Nucleus accumbens (tissue), 56 donors: ENCODE results near the gene PCARE.
"Not testable (repeated sequence)": the region's sequence is repeated elsewhere in the genome, so short reads cannot be mapped to it uniquely, and the experiment has no call there.

ENCODE experiments used
- DNase-seq, 56 donors: peaks; one replicate each; lab custom pipeline; 2025; lab: John Stamatoyannopoulos, UW

PCARE gene

DNA sequence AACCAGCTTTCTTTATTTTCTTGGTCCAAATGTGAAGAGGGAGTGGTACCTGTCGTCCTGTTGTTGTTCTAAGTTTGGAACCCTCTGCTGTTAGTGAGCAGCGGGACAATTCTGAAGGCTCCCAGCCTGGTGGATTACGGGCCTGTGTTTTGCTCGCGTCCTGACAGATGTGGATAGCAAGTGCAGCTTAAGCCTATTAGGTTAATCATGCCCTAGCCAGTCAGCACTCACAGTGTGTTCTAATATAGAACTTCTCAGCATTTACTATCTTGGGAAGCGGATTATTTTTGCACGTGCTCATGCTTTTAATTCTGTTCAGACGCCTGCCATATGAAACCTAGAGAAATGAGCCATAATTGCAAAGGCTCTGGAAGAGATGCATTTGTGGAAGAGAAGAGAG is at the start of gene PCARE:
Gene PCARE (minus strand): TSS at position 113 of the 400 bp plus-strand sequence. CDS start 262 bp downstream, outside the sequence.
- DNase-seq = no peak

DNA sequence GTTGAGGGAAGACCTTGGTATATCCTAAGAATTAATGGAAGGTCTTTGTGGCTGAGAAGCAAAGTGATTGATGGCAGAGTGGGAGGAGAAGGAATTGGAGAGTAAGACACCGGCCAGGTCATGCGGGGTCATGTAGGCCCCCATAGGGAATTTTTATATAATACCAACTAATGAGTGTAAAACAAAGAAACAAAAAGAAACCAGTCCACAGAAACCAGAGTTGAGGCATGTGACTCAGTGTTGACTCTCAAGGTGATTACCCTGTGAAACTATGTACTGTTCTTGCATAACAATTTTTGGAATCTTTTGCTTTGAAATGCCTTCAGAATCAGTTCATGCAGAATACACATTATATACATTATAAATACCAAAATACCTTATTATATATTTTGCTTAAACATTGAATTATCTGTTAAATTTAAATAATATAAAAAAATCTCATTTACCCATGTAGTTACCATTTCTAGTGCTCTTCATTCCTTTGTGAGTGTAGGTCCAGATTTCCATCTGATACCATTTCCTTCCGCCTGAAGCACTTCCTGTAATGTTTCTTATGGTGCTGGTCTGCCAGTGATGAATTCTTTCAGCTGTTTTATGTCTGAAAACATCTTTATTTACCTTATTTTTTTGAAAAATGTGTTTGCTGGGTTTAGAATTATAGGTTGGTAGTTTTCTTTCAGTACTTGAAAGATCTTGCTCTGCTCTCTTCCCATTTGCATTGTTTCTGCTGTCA is 49.5 kb upstream of the PCARE start:
- DNase-seq = no peak

DNA sequence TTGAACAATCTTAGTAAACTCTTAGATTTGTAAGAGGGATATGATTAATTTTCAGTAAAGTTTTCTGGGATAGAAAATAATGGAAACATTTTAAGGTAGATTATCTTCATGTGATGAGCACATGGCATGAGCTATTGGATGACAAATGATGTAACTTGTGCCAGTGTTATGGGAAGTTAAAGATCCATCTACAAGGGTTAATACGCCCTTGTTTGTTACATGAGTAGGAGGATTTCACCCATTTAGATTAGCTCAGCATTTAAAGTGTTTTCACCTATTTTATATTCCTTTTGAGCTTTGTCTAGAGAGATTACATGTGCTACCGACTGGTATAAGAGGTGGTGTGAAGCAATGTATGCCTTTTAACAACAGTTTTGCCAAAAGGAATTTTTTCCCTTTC is 46.5 kb upstream of the PCARE start:
- no peak for DNase-seq

DNA sequence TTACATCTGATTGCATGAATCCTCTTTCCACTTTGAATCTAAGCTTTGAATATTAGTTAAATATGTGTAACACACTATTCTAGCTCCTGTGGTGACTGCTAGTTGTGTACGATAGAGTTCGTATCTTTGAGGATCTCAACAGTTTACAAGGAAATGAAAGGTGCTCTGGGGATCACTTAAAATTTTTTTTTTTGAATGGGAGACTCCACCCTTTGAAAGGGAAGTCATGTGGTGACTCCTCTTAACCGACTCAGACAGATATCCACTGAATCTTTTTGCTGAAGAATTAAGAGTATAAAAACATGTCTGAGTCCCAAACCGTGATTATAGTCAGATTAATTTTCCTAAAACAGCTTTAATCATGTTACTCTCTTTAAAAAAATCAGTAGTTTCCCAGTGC is 44.9 kb upstream of the PCARE start:
- DNase-seq = no peak

DNA sequence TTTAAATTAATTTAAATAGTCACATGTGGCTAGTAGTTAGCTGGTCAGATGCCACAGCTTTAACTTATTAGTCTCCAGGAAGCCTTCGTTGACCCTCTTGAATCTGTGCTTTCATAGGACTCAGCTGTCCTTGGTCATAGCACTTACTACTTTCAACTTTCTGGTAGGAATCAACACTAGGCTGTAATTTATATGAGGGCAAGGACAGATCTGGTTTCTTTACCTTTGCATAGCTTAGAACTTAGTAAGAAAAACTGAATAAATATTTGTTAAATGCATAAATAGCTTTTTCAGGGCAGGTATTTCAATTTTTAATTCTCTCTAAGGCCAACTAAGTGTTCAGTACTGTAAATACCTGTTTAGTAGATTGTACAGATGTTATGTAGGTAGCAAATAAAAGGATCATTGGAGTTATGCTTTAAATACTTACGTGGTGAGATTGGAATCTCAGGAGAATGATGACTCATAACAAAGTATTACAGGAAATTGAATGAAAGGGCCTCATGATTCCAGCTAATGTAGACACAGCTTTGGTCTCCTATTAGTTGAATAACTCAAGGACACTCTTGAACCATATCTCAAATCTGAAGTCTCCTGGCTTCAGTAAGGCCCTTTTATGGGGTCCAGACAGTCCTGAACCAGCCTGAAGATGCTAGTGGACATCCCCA is 43.4 kb upstream of the PCARE start:
- no peak for DNase-seq

DNA sequence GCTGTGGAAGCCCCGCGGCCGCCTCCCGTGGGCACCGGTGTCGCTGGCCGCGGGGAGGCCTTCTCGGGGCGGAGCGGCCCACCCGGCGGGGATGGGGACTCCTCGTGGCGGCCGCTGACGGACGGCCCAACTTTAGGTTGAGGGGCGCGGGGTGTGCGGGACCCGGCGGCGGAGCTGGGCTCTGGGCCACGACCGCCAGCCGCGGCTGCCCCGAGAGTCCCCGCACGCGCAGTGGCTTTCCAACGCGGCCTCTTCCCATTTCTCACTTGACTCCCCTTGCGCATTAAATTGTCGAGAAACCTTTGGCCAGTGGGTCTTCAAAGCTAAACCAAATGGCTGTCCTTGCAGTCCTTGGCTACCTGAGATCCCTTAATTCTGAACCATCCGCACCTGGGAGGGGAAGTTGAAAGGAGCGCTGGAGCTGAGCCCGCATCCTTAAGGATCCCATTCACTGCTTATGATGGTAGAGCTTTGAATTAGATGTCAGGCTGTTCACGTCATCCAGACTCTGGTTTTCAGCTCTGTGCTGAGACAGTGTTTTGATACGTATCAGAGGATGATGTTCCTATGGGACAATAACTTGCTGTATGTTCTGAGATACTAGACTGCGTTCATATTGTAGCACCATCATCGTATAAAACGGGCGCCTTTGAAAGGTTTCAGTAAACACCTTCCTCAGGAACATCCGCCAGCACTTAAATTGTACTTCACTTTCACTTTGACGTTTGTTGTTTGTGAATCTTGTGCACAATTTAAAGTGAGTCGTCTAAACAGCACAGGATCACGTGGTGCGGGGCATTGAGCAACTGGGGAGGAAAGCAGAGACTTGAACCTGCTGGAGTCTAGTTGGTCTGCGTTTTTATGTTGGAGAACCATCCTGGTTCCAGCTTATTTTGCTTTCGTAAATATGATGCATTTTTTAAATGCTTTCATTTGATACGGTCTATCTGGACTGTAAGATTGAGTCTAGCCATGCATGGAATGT is 41.8 kb upstream of the PCARE start:
- peak in 44 of 56 donors; percentile 6 to 82 (median 58) for DNase-seq

DNA sequence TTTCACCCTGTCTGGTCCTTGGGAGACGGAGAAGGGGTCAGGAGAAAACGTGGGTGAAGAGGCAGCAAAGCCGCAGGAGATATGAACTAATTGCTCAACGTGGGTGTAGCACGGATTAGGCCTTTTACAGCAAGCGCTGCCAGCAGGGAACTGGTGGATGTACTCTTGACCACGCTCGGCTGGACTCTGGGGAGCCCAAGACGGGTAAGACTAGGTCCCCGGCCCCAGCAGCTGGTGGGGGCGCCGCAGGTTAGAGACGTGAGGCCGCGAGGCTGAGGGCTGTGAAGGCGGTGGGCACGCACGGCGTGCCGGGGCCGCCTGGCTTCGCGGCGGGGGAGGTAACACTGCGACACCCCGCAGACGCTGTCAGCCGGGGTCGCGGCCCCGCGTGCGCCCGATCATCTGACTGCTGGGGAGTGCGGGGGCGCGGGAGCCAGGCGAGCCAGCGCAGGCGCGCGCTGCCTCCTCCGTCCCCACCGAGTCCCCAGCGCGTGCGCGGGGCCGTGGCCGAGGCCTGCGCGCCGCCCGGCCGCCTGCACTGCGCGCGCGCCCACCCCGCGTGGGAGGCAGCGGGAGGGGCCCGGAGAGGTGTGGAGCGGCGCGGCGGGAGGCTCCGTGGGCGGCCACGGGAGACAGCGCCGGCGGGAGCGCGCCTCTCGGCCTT is 40.8 kb upstream of the PCARE start, which contains the start of gene CLIP4:
Gene CLIP4 (plus strand): TSS at position 470 of the 664 bp plus-strand sequence. CDS start 5,974 bp downstream, outside the sequence.
- peak in 49 of 56 donors; percentile 20 to 89 (median 68) for DNase-seq

DNA sequence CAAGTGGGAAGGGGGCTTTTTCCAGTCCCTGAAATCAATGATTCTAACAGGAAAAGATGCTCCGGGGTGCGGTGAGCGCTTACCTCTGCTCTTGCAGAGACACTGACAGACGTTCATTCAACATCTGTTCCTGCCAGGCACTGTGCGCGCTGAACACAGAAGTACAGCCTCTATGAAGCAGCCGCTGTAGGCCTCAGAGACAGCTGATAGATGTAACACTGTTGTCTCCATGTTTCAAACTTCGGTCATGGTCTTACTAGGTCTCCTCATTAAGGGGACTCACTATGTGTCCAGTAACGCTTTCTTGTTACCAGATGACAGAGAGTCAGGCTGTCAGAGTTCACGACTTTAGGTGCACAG is 40.2 kb upstream of the PCARE start:
- peak in 23 of 56 donors; percentile 15 to 71 (median 53) for DNase-seq

DNA sequence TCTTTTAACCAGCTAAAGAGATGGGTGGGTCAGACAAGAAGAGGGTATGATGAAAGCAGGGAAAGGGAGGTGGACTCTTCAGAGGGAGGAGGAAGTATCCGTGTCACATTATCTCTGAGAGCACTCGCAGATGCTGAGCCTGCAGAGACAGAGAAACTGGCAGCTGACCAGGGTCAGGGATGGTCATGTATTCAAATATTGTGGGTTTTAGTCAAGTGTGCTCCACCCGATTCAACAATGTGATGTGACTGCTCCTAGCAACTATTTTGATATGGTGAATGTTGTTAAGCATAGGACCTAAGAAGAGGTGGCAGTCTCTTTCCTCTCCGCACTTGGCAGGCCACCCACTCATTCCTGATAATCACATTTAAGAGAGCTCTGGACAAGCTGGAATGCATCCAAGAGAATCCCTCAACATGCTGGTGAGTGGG is 39.6 kb upstream of the PCARE start:
- peak in 3 of 56 donors; percentile 30 to 36 (median 31) for DNase-seq

DNA sequence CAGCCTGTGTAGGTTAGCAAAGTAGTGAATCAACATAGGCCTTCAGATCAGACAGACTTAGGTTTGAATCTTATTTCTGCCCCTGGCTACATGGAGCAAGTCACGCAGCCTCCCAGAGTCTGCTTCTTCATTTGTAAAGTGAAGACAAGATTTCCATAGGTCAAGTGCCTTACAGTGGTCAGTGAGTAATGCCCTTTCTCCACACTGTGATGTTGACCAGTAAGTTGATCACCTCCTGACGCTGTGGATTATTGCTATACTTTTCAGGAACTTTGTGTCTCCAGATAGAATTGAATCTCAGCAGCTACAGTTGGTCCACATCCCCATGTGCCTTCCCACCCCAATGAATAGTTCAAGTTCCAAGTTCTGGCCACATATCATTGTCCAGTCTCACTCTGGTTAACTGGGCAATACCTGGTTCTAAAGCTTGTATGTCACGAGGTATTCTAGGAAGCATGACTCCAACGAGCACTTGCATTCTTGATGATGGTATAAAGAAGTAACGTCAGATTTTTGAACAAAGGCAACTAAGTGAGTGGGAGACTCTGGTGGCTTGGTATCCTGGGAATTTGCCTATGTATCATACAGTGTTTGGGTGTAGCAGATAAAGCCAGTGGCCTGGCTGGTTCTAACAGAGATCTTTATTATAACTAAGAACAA is 38.8 kb upstream of the PCARE start:
- no peak for DNase-seq

DNA sequence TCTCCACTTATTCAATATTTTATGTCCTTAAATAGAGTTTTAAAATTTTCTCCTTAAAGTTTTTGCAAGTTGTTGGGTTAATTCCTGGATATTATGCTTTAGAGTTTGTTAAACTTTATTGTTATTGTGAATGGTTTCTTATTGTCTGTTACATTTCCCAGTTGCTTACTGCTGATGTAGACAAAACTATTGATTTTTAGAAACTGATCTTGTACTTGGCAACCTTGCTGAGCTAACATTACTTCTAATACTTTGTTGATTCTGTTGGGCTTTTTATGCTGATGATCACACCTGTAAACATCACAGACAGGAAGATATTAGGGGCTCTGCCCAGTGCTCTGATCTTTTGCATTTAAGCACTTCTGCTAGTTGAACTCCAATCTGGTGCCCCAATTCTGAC is 38.1 kb upstream of the PCARE start:
- no peak for DNase-seq

DNA sequence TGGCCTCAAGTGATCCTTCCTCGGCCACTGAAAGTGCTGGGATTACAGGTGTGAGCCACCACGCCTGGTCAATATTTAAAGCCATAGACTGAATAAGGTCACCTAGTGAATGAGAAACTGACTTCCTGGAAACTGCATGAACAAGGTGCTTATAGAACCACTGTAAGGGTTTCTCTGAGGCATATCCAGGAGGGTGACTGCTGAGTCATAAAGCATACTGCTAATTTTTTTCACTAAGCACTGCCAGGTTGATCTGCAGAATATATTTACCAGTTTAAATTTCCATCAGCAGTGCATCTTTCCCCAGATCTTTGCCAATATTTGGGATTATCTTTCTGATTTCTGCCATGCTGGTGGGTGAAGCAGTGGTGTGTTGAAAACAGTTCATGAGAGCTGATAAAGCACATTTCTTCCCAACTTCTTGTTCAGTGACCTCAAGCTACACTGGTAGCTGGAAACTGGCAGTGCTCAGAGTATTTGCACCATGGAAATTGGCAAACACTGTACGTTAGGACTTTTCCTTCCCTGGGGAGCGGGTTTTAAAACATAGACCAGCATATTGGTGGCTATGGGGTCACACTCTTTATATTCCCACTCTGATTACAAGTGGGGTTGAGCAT is 36.7 kb upstream of the PCARE start:
- DNase-seq = peak in 1 of 56 donors; percentile 18

DNA sequence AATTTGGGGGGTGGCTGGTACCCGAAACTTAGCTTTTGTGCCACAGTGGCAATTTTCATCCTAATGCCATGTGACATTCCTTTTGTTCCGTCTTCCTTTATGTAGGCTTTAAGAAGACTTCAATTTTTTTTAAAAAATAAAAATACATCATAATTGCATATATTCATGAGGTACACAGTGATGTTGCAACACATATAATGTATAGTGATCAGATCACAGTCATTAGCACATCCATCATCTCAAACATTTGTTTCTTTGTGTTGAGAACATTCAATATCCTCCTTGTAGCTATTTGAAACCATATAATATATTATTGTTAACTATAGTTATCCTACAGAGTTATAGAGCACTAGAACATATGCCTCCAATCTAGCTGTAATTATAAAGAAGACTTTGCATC is 34.9 kb upstream of the PCARE start:
- no peak for DNase-seq

DNA sequence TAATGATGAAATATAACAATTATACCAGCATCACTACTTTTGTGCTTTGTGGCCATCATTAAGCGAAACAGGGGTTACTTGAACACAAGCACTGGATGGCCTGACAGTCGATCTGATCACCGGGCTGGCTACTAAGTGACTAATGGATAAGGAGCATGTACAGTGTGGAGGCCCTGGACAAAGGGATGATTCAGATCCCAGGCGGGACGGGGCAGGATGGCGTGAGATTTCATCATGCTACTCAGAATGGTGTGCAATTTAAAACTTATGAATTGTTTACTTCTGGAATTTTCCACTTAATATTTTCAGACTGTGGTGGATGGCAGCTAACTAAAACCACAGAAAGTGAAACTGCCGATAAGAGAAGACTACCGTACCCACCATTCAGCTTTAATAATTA is 33.9 kb upstream of the PCARE start:
- DNase-seq = peak in 30 of 56 donors; percentile 3 to 85 (median 39)

DNA sequence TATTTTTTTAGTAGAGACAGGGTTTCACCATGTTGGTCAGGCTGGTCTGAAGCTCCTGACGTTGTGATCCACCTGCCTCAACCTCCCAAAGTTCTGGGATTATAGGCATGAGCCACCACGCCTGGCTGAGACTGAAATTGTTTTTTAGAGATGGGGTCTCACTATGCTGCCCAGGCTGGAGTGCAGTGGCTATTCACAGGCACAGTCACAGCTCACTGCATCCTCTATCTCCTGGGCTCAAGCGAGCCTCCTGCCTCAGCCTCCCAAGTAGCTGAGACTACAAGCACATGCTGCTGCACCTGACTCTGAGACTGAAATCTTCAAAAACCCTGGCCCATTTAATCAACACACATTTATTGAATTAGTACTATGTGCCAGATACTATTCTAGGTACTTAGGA is 33.2 kb upstream of the PCARE start:
- DNase-seq = not testable (repeated sequence)

DNA sequence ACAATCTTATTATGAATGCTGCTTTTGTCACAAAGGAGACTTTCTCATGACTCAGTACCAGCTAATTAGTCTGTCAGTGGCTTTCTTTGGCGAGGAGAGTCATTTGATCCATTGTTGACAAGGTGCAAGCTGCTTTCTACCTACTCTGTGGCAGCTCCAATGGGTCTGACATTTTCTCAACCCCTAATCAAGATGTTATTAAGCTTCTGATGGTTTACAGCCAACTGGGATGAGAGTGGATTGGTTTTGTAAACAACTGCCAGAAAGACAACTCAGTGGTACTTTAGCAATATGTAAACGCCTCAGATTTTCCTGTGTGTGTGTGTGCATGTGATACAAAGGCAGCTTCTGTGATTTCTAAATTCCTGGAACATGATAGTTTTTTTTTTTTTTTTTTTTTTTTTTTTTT is 32.7 kb upstream of the PCARE start:
- peak in 4 of 56 donors; percentile 9 to 44 (median 34) for DNase-seq

DNA sequence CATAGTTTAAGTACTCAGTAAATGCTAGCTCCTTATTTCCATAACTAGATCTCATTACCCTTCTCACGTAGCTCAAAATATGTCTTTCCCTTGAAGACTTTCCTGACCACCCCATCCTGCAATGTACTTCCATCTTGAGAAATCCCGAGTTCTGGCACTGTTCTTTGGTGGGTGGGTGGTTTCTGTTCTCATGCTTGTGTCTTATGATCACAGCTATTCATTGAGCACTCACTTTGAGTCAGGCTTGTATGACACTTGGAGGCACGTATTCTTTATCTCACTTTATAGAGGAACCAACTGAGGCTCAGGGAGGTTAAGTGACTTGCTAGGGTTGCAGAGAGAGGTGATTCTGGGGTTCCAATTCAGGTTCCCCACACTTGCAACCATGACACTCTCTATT is 31.9 kb upstream of the PCARE start:
- DNase-seq = peak in 1 of 56 donors; percentile 17

DNA sequence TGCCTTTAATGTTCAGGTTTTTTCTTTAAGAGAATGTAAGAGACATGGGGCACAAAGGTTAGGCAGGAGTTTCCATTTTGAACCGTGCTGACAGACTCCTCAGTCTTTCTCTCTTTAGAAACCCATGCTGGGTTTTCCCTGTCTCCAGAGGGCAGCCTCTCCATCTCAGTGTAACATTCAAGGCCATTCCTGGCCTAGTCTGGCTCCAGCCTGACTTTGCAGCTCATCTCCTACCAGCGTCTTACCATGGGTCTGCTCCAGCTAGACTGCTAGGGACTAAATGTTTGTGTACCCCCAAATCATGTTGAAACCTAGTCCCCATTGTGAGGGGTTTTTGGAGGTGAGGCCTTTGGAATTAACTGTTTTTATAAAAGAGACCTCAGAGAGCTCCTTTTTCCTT is 31.1 kb upstream of the PCARE start:
- DNase-seq = peak in 1 of 56 donors; percentile 24

DNA sequence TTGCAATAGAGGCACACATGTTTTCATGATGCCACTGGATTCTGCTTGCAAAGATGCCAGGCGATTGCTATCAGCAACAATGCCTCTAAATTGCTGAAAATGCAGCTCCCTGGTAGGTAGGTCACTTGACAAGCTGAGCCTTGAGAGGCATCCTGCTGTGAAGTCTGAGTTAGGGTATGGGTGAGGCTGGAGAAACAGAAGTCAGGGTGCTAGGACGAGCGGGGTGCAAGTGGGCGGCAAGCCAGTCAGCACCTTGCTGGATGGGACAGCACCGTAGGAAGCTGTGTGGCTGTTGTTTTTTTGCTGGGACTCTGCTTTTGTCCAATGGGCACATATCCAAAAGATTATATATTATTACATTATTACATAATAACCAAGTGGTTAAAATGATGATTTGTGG is 30.4 kb upstream of the PCARE start:
- DNase-seq = no peak
